Activated naive CD4-positive, alpha-beta T cell treated with anti-CD3 and anti-CD28 coated beads, Interleukin-2, amount 10 ng/mL, durations not matched to agents 7 days and 5 days (primary cell): Measurements from ENCODE around the gene CHST8.
"Not testable (repeated sequence)": the region's sequence is repeated elsewhere in the genome, so short reads cannot be mapped to it uniquely, and the experiment has no call there.

Experiments
- CTCF ChIA-PET: fragments of 350-600 bp; sonication (Branson Sonifier 250); formaldehyde crosslinking; loops from one replicate; lab custom pipeline; 2021; ENCODE audit warnings: antibody characterized with exemption; lab: Charles Lee
- DNase-seq: peaks from one replicate; pipeline ENCODE4 v3.0.0-alpha.2; 2020
- H3K27ac Mint-ChIP-seq: one replicate; pipeline ENCODE4 v1.8.0; 2021; ENCODE audit warnings: mild to moderate bottlenecking, moderate library complexity, mixed read lengths
- H3K27me3 Mint-ChIP-seq: one replicate; pipeline ENCODE4 v1.8.0; 2021; ENCODE audit warnings: mild to moderate bottlenecking, mixed read lengths
- H3K36me3 Mint-ChIP-seq: one replicate; pipeline ENCODE4 v1.8.0; 2021; ENCODE audit warnings: mixed read lengths
- H3K4me1 Mint-ChIP-seq: one replicate; pipeline ENCODE4 v1.8.0; 2021; ENCODE audit warnings: mixed read lengths
- H3K4me3 Mint-ChIP-seq: one replicate; pipeline ENCODE4 v1.8.0; 2021; ENCODE audit warnings: mild to moderate bottlenecking, moderate library complexity, mixed read lengths
- H3K9me3 Mint-ChIP-seq: one replicate; pipeline ENCODE4 v1.8.0; 2021; ENCODE audit warnings: mixed read lengths

CHST8 gene

GRCh38 chr19:33691736-33692135 is 70.0 kb downstream of the CHST8 start:
- H3K27ac Mint-ChIP-seq, result no peak overlapping the region
- H3K27me3 Mint-ChIP-seq, result no peaks in the 10 kb centered on the region
- CTCF ChIA-PET, result interaction anchor here (0.7 kb wide), 1 partner anchor 104 kb away, joined by 3 read pairs; no protein-coding TSS in a partner anchor
- no peaks in the 10 kb centered on the region for H3K9me3 Mint-ChIP-seq
- H3K4me3 Mint-ChIP-seq, result no peak overlapping the region
- DNase-seq, result no peak
- H3K36me3 Mint-ChIP-seq, result no peaks in the 10 kb centered on the region
- H3K4me1 Mint-ChIP-seq, result no peaks in the 10 kb centered on the region

GRCh38 chr19:33693678-33694077 is 71.9 kb downstream of the CHST8 start:
- CTCF ChIA-PET, result no interaction called here
- no peaks in the 10 kb centered on the region for H3K27me3 Mint-ChIP-seq
- H3K27ac Mint-ChIP-seq, result no peak overlapping the region
- no peaks in the 10 kb centered on the region for H3K9me3 Mint-ChIP-seq
- no peaks in the 10 kb centered on the region for H3K36me3 Mint-ChIP-seq
- DNase-seq, result no peak
- no peaks in the 10 kb centered on the region for H3K4me1 Mint-ChIP-seq
- no peak overlapping the region for H3K4me3 Mint-ChIP-seq

- DNase-seq, H3K27me3 Mint-ChIP-seq, H3K9me3 Mint-ChIP-seq, H3K4me1 Mint-ChIP-seq, H3K4me3 Mint-ChIP-seq, H3K27ac Mint-ChIP-seq, H3K36me3 Mint-ChIP-seq, CTCF ChIA-PET: not testable (repeated sequence)
Observed at GRCh38 chr19:33695547-33695946, 73.8 kb downstream of the CHST8 start.

GRCh38 chr19:33697766-33698165 is 76.0 kb downstream of the CHST8 start:
- CTCF ChIA-PET, result no interaction called here
- Mint-ChIP-seq H3K27ac (no peak overlapping the region), H3K4me1 (no peaks in the 10 kb centered on the region)

GRCh38 chr19:33698576-33699435 is 77.1 kb downstream of the CHST8 start:
- H3K27me3 Mint-ChIP-seq, result no peaks in the 10 kb centered on the region
- DNase-seq, result no peak
- no peak overlapping the region for H3K27ac Mint-ChIP-seq
- H3K4me1 Mint-ChIP-seq, result no peaks in the 10 kb centered on the region
- CTCF ChIA-PET, result no interaction called here
- no peak overlapping the region for H3K4me3 Mint-ChIP-seq
- no peaks in the 10 kb centered on the region for H3K36me3 Mint-ChIP-seq
- no peaks in the 10 kb centered on the region for H3K9me3 Mint-ChIP-seq

More at GRCh38 chr19:33697766-33698165, 76.0 kb downstream of the CHST8 start:
- H3K27me3 Mint-ChIP-seq, result no peaks in the 10 kb centered on the region
- H3K9me3 Mint-ChIP-seq, result no peaks in the 10 kb centered on the region
- H3K4me3 Mint-ChIP-seq, result no peak overlapping the region
- DNase-seq, result no peak
- H3K36me3 Mint-ChIP-seq, result no peaks in the 10 kb centered on the region

GRCh38 chr19:33699754-33700407 is 78.1 kb downstream of the CHST8 start:
- no peaks in the 10 kb centered on the region for H3K27me3 Mint-ChIP-seq
- DNase-seq, result no peak
- H3K36me3 Mint-ChIP-seq, result no peaks in the 10 kb centered on the region
- CTCF ChIA-PET, result no interaction called here
- H3K27ac Mint-ChIP-seq, result no peak overlapping the region
- H3K4me3 Mint-ChIP-seq, result no peak overlapping the region
- H3K9me3 Mint-ChIP-seq, result no peaks in the 10 kb centered on the region
- no peaks in the 10 kb centered on the region for H3K4me1 Mint-ChIP-seq

GRCh38 chr19:33700408-33701013 is 78.8 kb downstream of the CHST8 start:
- Mint-ChIP-seq H3K36me3 (no peaks in the 10 kb centered on the region), H3K9me3 (no peaks in the 10 kb centered on the region), H3K27ac (no peak overlapping the region), H3K4me1 (no peaks in the 10 kb centered on the region), H3K4me3 (no peak overlapping the region), H3K27me3 (no peaks in the 10 kb centered on the region)
- no peak for DNase-seq
- CTCF ChIA-PET, result no interaction called here

- DNase-seq, result no peak
- no peaks in the 10 kb centered on the region for H3K36me3 Mint-ChIP-seq
- H3K4me1 Mint-ChIP-seq, result no peaks in the 10 kb centered on the region
- no peaks in the 10 kb centered on the region for H3K9me3 Mint-ChIP-seq
- no peak overlapping the region for H3K4me3 Mint-ChIP-seq
- no peak overlapping the region for H3K27ac Mint-ChIP-seq
- H3K27me3 Mint-ChIP-seq, result no peaks in the 10 kb centered on the region
- CTCF ChIA-PET, result no interaction called here
Observed at GRCh38 chr19:33701565-33701964, 79.8 kb downstream of the CHST8 start.

- Mint-ChIP-seq H3K4me3 (no peak overlapping the region), H3K36me3 (no peaks in the 10 kb centered on the region), H3K9me3 (no peaks in the 10 kb centered on the region), H3K27ac (no peak overlapping the region), H3K4me1 (no peaks in the 10 kb centered on the region), H3K27me3 (no peaks in the 10 kb centered on the region)
- CTCF ChIA-PET, result no interaction called here
- DNase-seq, result no peak
Observed at GRCh38 chr19:33702606-33703437, 81.1 kb downstream of the CHST8 start.

- H3K36me3 Mint-ChIP-seq, result no peaks in the 10 kb centered on the region
Observed at GRCh38 chr19:33703438-33703750, 81.6 kb downstream of the CHST8 start.

GRCh38 chr19:33703821-33704220 is 82.1 kb downstream of the CHST8 start:
- H3K4me3 Mint-ChIP-seq, result no peak overlapping the region
- H3K36me3 Mint-ChIP-seq, result no peaks in the 10 kb centered on the region
- H3K4me1 Mint-ChIP-seq, result no peaks in the 10 kb centered on the region
- no peaks in the 10 kb centered on the region for H3K27me3 Mint-ChIP-seq
- H3K27ac Mint-ChIP-seq, result no peak overlapping the region
- CTCF ChIA-PET, result no interaction called here
- no peak for DNase-seq
- no peaks in the 10 kb centered on the region for H3K9me3 Mint-ChIP-seq

More at GRCh38 chr19:33703438-33703750, 81.6 kb downstream of the CHST8 start:
- DNase-seq, result no peak
- H3K27me3 Mint-ChIP-seq, result no peaks in the 10 kb centered on the region
- no peaks in the 10 kb centered on the region for H3K9me3 Mint-ChIP-seq
- no peaks in the 10 kb centered on the region for H3K4me1 Mint-ChIP-seq
- H3K27ac Mint-ChIP-seq, result no peak overlapping the region
- CTCF ChIA-PET, result no interaction called here
- no peak overlapping the region for H3K4me3 Mint-ChIP-seq

GRCh38 chr19:33704271-33704670 is 82.5 kb downstream of the CHST8 start:
- H3K27ac Mint-ChIP-seq, result no peak overlapping the region

GRCh38 chr19:33705090-33705847 is 83.5 kb downstream of the CHST8 start:
- no peak overlapping the region for H3K4me3 Mint-ChIP-seq
- no peaks in the 10 kb centered on the region for H3K9me3 Mint-ChIP-seq
- no peaks in the 10 kb centered on the region for H3K27me3 Mint-ChIP-seq
- DNase-seq, result no peak
- CTCF ChIA-PET, result no interaction called here
- H3K36me3 Mint-ChIP-seq, result no peaks in the 10 kb centered on the region
- no peaks in the 10 kb centered on the region for H3K4me1 Mint-ChIP-seq
- no peak overlapping the region for H3K27ac Mint-ChIP-seq

More at GRCh38 chr19:33704271-33704670, 82.5 kb downstream of the CHST8 start:
- Mint-ChIP-seq H3K27me3 (no peaks in the 10 kb centered on the region), H3K4me1 (no peaks in the 10 kb centered on the region), H3K9me3 (no peaks in the 10 kb centered on the region), H3K36me3 (no peaks in the 10 kb centered on the region), H3K4me3 (no peak overlapping the region)
- DNase-seq, result no peak
- CTCF ChIA-PET, result no interaction called here
